Fibroblast of lung (primary cell): ENCODE measurements around the gene TCFL5.

Source experiments
- EZH2 ChIP-seq: IDR thresholded peaks from 2 replicates; pipeline ENCODE4 v1.5.1; 2012; ENCODE audit warnings: low read length, control low read depth, mild to moderate bottlenecking; ENCODE audit errors: missing control alignments
- TF ChIP-seq, protein P1 (sequence below), 2 donors: IDR thresholded peaks in 1 of 2; conservative IDR thresholded peaks in 1 of 2; 1 replicate in 1 of 2; 2 replicates in 1 of 2; pipeline ENCODE4 v1.5.1; 2011 to 2012; ENCODE audit warnings: low read length in 2 of 2, control low read depth in 1 of 2, inconsistent platforms in 1 of 2, low read depth in 1 of 2, mild to moderate bottlenecking in 1 of 2

DNA sequence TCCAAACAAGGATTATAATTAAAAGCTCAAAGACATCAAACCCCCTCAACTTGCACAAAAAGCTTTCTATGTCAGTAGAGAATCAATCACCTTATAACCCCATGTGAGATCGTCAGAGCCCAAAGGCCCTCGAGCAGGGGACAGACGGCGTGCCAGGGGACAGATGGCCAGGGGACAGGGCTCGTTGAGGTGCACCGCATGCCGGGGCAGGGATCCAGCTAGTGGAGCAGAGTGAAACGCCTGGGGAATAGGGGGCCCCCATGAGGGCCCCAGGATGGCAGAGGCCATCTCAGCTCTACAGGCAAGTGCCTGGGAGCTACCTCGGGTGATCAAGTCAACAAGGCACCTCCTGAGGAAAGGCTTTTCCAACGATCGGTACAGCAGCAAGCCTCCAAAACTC, 36.0 kb upstream of the TCFL5 start:
- TF ChIP-seq, protein P1, sequence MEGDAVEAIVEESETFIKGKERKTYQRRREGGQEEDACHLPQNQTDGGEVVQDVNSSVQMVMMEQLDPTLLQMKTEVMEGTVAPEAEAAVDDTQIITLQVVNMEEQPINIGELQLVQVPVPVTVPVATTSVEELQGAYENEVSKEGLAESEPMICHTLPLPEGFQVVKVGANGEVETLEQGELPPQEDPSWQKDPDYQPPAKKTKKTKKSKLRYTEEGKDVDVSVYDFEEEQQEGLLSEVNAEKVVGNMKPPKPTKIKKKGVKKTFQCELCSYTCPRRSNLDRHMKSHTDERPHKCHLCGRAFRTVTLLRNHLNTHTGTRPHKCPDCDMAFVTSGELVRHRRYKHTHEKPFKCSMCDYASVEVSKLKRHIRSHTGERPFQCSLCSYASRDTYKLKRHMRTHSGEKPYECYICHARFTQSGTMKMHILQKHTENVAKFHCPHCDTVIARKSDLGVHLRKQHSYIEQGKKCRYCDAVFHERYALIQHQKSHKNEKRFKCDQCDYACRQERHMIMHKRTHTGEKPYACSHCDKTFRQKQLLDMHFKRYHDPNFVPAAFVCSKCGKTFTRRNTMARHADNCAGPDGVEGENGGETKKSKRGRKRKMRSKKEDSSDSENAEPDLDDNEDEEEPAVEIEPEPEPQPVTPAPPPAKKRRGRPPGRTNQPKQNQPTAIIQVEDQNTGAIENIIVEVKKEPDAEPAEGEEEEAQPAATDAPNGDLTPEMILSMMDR (conservative IDR thresholded peaks at IDR 0.05 in 1 of 2, IDR thresholded peaks at IDR 0.05 in 1 of 2; ENCODE audit: low read depth in 1 of 2, low read length in 2 of 2), result no peak
- no peak for TF ChIP-seq EZH2
